ENCODE measurements around the gene ABCA7. TPM values are rescaled to one million over a fixed set of nuclear protein-coding genes. Genes with fewer than 3 reads are reported as not detected.

ABCA7 gene
- total and polyA plus RNA-seq, 2 of the 13 experiments (the other 11 are each of a cell fraction or from before 2014, with no cell fraction given): 4.4 to 32.4 TPM

GRCh38 chr19:1098177-1099051, 58.5 kb downstream of the ABCA7 start (continued):
- TF ChIP-seq ZNF547 (CRISPR knock-in tag; IDR thresholded peaks at IDR 0.05): no peak
- TF ChIP-seq, protein P1, sequence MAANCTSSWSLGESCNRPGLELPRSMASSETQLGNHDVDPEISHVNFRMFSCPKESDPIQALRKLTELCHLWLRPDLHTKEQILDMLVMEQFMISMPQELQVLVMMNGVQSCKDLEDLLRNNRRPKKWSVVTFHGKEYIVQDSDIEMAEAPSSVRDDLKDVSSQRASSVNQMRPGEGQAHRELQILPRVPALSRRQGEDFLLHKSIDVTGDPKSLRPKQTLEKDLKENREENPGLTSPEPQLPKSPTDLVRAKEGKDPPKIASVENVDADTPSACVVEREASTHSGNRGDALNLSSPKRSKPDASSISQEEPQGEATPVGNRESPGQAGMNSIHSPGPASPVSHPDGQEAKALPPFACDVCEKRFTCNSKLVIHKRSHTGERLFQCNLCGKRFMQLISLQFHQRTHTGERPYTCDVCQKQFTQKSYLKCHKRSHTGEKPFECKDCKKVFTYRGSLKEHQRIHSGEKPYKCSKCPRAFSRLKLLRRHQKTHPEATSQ (CRISPR knock-in tag; IDR thresholded peaks at IDR 0.05; ENCODE audit: borderline replicate concordance): peak; percentile 59; the same call in 1 of the 2 replicates
- TF ChIP-seq ZBTB4 (CRISPR knock-in tag; IDR thresholded peaks at IDR 0.05; ENCODE audit: borderline replicate concordance): 0 out of 2 replicates have a peak, but pooled peaks have one; percentile 31
- TF ChIP-seq FOXP4 (CRISPR knock-in tag; IDR thresholded peaks at IDR 0.05): peak; percentile 34
- TF ChIP-seq NCOR1 (IDR thresholded peaks at IDR 0.05; ENCODE audit: borderline replicate concordance, low read length): no peak; the same call in none of the 2 replicates
- TF ChIP-seq SKI (IDR thresholded peaks at IDR 0.05; ENCODE audit: partially characterized antibody): no peak
- no peak for TF ChIP-seq YY1 (IDR thresholded peaks at IDR 0.05; ENCODE audit: insufficient read depth, insufficient replicate concordance, low read depth, low read length)
- TF ChIP-seq, protein P2, sequence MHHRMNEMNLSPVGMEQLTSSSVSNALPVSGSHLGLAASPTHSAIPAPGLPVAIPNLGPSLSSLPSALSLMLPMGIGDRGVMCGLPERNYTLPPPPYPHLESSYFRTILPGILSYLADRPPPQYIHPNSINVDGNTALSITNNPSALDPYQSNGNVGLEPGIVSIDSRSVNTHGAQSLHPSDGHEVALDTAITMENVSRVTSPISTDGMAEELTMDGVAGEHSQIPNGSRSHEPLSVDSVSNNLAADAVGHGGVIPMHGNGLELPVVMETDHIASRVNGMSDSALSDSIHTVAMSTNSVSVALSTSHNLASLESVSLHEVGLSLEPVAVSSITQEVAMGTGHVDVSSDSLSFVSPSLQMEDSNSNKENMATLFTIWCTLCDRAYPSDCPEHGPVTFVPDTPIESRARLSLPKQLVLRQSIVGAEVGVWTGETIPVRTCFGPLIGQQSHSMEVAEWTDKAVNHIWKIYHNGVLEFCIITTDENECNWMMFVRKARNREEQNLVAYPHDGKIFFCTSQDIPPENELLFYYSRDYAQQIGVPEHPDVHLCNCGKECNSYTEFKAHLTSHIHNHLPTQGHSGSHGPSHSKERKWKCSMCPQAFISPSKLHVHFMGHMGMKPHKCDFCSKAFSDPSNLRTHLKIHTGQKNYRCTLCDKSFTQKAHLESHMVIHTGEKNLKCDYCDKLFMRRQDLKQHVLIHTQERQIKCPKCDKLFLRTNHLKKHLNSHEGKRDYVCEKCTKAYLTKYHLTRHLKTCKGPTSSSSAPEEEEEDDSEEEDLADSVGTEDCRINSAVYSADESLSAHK (CRISPR knock-in tag; IDR thresholded peaks at IDR 0.05; ENCODE audit: borderline replicate concordance): no peak
- peak; percentile 32 for TF ChIP-seq ZNF350 (CRISPR knock-in tag; IDR thresholded peaks at IDR 0.05; ENCODE audit: borderline replicate concordance, low read depth)
- TF ChIP-seq ZFP37 (CRISPR knock-in tag; IDR thresholded peaks at IDR 0.05; ENCODE audit: borderline replicate concordance): no peak; the same call in 1 of the 2 replicates
- no peak; the same call in 1 of the 2 replicates for TF ChIP-seq RBAK (CRISPR knock-in tag; IDR thresholded peaks at IDR 0.05)
- TF ChIP-seq KLF16 (CRISPR knock-in tag; IDR thresholded peaks at IDR 0.05): no peak; a peak in 1 of 4 replicates
- TF ChIP-seq ELF4 (CRISPR knock-in tag; IDR thresholded peaks at IDR 0.05; ENCODE audit: borderline replicate concordance): no peak
- TF ChIP-seq FOXK1 (CRISPR knock-in tag; IDR thresholded peaks at IDR 0.05; ENCODE audit: borderline replicate concordance, low read depth): no peak
- TF ChIP-seq ZNF768 (CRISPR knock-in tag; IDR thresholded peaks at IDR 0.05): peak; percentile 100
- TF ChIP-seq JUNB (CRISPR knock-in tag; IDR thresholded peaks at IDR 0.05; ENCODE audit: borderline replicate concordance): 0 out of 2 replicates have a peak, but pooled peaks have one; percentile 49

Measured in HepG2 (cell line).